ENCODE measurements around the gene GAB1.

GAB1 gene

DNA sequence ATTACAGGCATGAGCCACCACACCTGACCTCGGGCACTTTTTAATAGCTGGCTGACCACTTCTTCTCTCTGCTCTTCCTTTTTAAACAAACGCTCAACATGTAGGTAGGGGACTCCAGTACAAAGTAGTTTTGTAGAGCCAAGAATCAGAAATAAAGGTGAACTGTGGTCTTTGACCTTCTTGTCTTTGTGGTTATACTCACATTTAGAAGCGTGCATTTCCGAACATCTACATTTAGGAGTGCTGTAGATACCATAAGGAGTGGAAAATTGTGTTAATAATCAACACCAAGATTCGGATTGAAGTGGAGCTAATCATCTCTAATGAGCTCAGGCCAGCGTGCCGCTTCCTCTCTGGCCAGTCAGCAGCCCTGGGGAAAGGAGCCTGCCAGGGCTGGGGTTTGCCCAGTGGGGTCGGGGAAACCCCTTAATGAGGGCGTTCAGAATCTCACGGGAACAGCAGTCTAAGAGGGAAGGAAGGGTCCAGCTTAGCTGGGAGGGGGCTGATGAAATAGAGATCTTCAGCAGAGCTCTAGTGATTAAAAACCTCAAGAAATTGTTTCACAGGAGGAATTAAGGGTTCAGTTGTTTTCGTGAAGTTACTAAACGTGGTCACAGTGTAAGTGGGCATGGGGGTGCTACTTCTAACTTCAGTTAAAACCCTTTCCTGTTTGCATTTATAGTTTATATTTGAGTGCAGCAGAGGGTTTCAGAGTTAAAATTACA, 81.2 kb downstream of the GAB1 start:
- DNase-seq (ENCODE audit: low spot score): no peak

GRCh38 chr4:143420227-143420626, 83.6 kb downstream of the GAB1 start:
- DNase-seq (ENCODE audit: low spot score): no peak

DNA sequence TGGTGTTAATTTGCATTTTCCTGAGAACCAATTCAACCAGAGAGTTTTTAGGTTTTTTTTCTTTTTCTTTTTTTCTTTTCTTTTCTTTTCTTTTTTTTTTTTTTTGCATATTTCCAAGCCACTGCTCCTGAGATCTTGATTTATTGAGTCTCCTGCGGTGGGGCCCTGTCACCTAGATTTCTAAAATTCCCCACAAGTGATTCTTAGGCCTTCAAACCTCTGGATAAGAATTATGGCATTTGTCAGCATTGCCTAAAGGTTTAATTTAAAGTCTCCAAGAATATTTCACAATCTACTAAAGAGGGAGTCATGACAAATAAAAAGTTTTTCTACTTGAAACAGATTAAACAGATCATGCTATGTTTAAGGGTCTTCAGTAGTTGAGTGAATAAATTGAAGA, 84.9 kb downstream of the GAB1 start:
- no peak for DNase-seq (ENCODE audit: low spot score)

DNA sequence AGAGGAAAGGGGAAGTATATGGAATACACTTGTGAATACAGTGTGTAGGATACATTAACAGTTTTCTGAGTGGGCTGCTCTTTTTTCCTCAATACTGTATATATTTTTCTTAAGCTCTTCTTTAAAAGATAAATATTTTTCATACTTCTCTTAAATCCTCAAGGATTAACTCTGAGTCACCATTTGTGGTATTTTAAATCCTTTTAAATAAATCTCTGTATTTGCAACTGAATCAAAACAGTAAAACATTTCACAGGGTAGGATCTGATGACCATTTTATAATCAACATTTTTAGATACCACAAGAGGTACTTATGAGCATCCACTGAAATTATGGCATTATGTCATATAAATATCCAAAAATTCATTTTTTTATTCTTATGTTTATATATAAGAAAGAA, 87.6 kb downstream of the GAB1 start:
- no peak for DNase-seq (ENCODE audit: low spot score)

DNA sequence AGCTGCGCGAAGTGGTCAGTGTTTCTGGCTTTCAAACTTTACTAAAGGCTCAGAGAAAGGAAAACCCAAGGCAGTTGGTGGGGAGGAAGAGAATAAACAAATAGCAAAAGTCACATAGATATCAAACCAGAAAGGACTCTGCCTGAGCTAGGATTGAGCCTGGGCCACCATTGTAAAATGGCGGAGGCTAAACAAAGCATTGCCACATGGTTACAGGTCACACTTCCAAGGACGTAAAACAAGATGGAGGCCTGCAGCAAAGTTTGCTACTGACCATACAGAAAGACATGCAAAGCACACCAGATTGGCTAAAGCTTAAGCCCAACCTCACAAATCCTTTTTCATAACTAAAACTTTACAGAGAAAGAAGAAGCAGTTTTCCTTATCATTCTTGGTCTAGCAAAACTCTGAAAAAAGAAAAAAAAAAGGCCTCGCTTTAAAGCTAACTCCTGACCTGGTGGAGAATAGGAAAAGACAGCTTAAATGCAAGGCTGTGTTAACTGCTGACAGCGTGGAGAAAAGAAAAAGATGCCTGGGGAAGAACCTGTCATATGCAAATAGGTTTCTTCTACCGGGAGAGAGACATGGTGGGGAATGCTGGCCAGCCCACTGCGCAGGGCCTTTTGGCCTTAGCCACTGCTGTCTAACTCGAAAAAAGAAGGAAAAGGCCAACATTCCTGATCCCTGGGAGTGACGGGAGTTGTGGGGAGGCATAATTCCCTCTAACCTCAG, 95.0 kb downstream of the GAB1 start:
- no peak for DNase-seq (ENCODE audit: low spot score)

DNA sequence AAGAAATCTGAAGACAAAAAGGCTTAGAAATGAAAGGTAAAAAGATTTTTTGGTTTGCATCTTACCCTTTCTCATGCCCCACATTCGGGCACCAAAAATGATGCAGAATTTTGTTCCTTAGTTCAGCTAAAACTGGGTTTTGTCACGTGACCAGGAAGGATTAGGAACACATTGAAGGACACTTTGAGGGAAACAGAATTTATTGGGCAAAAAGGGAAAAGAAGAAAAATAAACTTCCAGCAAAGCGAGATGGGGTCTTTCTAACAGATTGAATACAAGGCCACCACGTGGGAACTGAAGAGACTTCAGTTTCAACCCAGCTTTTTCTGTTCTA, 95.5 kb downstream of the GAB1 start:
- no peak for DNase-seq (ENCODE audit: low spot score)

DNA sequence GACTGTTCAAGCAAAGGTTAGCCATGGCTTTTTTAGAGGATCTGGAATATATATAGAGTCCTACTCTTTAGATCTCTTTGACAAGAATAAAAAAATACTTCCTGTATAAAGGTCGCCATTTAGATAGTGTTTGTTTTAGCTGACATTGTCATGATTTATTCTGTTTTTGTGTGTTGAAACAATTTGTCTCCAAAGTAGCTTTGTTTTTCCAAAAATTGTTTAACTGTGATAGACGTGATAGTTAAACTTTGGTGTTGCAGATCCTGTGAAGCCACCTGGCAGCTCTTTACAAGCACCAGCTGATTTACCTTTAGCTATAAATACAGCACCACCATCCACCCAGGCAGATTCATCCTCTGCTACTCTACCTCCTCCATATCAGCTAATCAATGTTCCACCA, 96.6 kb downstream of the GAB1 start:
- DNase-seq (ENCODE audit: low spot score): no peak

- no peak for DNase-seq (ENCODE audit: low spot score)
Measured at GRCh38 chr4:143435955-143436354, 99.3 kb downstream of the GAB1 start.

- no peak for DNase-seq (ENCODE audit: low spot score)
Measured at GRCh38 chr4:143437476-143437875, 100.8 kb downstream of the GAB1 start.

DNA sequence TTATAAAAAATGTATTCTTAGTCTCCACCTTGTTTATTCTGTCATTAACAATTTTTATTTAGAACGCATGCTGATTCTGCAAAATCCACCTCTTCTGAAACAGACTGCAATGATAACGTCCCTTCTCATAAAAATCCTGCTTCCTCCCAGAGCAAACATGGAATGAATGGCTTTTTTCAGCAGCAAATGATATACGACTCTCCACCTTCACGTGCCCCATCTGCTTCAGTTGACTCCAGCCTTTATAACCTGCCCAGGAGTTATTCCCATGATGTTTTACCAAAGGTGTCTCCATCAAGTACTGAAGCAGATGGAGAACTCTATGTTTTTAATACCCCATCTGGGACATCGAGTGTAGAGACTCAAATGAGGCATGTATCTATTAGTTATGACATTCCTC, 101.3 kb downstream of the GAB1 start:
- no peak for DNase-seq (ENCODE audit: low spot score)

GRCh38 chr4:143438710-143439109, 102.0 kb downstream of the GAB1 start:
- DNase-seq (ENCODE audit: low spot score): no peak

GRCh38 chr4:143441109-143441508, 104.4 kb downstream of the GAB1 start:
- DNase-seq (ENCODE audit: low spot score): no peak

GRCh38 chr4:143441678-143442077, 105.0 kb downstream of the GAB1 start:
- no peak for DNase-seq (ENCODE audit: low spot score)

- no peak for DNase-seq (ENCODE audit: low spot score)
Measured at GRCh38 chr4:143443728-143444127, 107.1 kb downstream of the GAB1 start.

GRCh38 chr4:143451186-143451585, 114.5 kb downstream of the GAB1 start:
- DNase-seq (ENCODE audit: low spot score): no peak

DNA sequence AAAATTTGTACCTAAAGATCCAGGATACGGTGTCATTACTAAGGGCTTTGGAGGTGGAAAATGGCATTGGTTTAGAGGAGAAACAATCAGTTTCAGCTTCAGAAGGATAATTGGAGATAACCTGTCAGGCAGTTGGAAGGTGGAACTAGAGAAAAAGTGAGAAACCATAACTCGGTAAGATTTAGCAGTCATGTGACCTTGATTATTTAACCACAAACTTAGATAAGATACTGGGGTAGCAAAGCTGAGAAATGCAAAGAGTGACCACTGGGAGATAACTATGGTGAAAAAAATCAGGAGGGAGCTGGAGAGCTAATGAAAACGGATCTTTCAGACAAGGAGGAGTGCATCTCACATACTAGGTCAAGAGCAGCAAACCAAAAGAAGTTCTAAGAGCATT, 118.5 kb downstream of the GAB1 start:
- DNase-seq (ENCODE audit: low spot score): no peak

- no peak for DNase-seq (ENCODE audit: low spot score)
Measured at GRCh38 chr4:143458966-143459365, 122.3 kb downstream of the GAB1 start.

GRCh38 chr4:143473334-143474126, 136.9 kb downstream of the GAB1 start:
- DNase-seq (ENCODE audit: low spot score): no peak

- DNase-seq (ENCODE audit: low spot score): no peak
Measured at GRCh38 chr4:143477487-143477886, 140.8 kb downstream of the GAB1 start.

DNA sequence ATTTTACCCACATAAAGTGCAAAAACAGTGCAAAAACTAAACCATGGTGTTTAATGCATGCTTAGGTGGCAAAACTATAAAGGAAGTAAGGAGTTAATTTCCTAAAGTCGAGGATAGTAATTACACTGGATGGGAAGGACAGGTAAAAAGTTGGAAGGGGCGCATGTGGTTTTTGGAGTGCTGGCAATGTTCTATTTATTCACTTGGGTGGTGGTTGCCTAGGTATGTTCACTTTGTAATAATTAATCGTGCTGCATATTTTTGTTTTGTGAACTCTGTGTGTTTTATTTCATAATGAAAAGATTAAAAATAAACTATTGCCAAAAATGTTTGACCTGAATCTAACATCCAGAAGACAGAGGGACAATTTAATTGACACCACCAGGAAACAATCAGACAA, 144.7 kb downstream of the GAB1 start:
- no peak for DNase-seq (ENCODE audit: low spot score)

GRCh38 chr4:143482840-143483239, 146.2 kb downstream of the GAB1 start:
- no peak for DNase-seq (ENCODE audit: low spot score)

GRCh38 chr4:143486314-143486713, 149.6 kb downstream of the GAB1 start:
- DNase-seq (ENCODE audit: low spot score): no peak

- DNase-seq (ENCODE audit: low spot score): no peak
Measured at GRCh38 chr4:143488687-143489086, 152.0 kb downstream of the GAB1 start.
